Measurements from ENCODE around the gene ACOT7. TPM values are rescaled to one million over a fixed set of nuclear protein-coding genes. Genes with fewer than 3 reads are reported as not detected.
A peak's percentile ranks its signal among the peaks of the same experiment; 100 is the strongest.

The ACOT7 gene
- total RNA-seq, 1 experiment from 2014 or later = 151 TPM

DNA sequence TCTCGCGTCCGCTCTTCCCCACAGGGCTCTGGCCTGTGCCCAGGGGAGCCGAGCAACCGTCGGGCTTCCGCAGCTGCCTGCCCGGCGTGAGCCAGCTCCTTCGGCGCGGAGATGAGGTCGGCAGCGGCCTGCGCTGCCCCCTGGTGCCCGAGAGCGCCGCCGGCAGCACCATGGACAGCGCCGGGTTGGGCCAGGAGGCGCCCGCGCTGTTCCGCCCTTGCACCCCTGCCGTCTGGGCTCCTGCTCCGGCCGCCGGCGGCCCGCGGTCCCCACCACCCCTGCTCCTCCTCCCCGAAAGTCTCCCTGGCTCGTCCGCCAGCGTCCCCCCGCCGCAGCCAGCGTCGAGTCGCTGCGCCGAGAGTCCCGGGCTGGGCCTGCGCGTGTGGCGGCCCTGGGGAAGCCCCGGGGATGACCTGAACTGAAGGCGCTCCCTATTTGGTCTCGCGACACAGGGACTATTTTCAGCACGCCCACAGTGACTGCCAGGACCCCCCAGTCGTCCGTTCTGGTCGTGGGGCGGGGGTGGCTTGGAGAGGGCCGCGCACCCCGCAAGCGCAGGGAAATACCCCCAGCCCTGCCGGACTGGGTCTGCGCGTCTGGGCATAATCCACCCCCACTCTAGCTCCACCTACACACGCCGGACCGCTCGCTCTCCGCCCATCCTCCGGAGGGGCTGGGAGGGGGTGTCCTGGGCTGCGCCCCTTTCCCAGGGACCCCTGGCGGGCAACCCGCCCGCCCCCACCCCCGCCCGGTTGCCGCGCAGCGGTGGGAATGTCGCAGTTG, 148.3 kb downstream of the ACOT7 start (continued):
- TF ChIP-seq, protein P1, sequence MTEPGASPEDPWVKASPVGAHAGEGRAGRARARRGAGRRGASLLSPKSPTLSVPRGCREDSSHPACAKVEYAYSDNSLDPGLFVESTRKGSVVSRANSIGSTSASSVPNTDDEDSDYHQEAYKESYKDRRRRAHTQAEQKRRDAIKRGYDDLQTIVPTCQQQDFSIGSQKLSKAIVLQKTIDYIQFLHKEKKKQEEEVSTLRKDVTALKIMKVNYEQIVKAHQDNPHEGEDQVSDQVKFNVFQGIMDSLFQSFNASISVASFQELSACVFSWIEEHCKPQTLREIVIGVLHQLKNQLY (CRISPR knock-in tag; IDR thresholded peaks at IDR 0.05) = peak; percentile 97
- TF ChIP-seq, protein P2, sequence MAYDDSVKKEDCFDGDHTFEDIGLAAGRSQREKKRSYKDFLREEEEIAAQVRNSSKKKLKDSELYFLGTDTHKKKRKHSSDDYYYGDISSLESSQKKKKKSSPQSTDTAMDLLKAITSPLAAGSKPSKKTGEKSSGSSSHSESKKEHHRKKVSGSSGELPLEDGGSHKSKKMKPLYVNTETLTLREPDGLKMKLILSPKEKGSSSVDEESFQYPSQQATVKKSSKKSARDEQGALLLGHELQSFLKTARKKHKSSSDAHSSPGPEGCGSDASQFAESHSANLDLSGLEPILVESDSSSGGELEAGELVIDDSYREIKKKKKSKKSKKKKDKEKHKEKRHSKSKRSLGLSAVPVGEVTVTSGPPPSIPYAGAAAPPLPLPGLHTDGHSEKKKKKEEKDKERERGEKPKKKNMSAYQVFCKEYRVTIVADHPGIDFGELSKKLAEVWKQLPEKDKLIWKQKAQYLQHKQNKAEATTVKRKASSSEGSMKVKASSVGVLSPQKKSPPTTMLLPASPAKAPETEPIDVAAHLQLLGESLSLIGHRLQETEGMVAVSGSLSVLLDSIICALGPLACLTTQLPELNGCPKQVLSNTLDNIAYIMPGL (CRISPR knock-in tag; IDR thresholded peaks at IDR 0.05) = peak; percentile 97
- TF ChIP-seq TEAD1 (CRISPR knock-in tag; IDR thresholded peaks at IDR 0.05) (peak; percentile 97), ZMAT4 (CRISPR knock-in tag; IDR thresholded peaks at IDR 0.05) (no peak), ZNF671 (CRISPR knock-in tag; IDR thresholded peaks at IDR 0.05) (no peak), SOX15 (CRISPR knock-in tag; IDR thresholded peaks at IDR 0.05) (no peak), ZNF232 (CRISPR knock-in tag; IDR thresholded peaks at IDR 0.05) (peak; percentile 94), OVOL2 (CRISPR knock-in tag; IDR thresholded peaks at IDR 0.05; ENCODE audit: borderline replicate concordance) (no peak), ZNF416 (CRISPR knock-in tag; IDR thresholded peaks at IDR 0.05) (no peak), FOXP4 (CRISPR knock-in tag; IDR thresholded peaks at IDR 0.05) (peak; percentile 99), MXD4 (CRISPR knock-in tag; IDR thresholded peaks at IDR 0.05; ENCODE audit: borderline replicate concordance) (no peak)
- TF ChIP-seq, protein P3, sequence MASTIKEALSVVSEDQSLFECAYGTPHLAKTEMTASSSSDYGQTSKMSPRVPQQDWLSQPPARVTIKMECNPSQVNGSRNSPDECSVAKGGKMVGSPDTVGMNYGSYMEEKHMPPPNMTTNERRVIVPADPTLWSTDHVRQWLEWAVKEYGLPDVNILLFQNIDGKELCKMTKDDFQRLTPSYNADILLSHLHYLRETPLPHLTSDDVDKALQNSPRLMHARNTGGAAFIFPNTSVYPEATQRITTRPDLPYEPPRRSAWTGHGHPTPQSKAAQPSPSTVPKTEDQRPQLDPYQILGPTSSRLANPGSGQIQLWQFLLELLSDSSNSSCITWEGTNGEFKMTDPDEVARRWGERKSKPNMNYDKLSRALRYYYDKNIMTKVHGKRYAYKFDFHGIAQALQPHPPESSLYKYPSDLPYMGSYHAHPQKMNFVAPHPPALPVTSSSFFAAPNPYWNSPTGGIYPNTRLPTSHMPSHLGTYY (CRISPR knock-in tag; IDR thresholded peaks at IDR 0.05) = no peak

GRCh38 chr1:6244401-6245049, 149.0 kb downstream of the ACOT7 start:
- TF ChIP-seq IRF1 (CRISPR knock-in tag; IDR thresholded peaks at IDR 0.05) (0 out of 2 replicates have a peak, but pooled peaks have one; percentile 6), ZNF281 (CRISPR knock-in tag; IDR thresholded peaks at IDR 0.05) (no peak)
- no peaks in the 10 kb centered on the region for H3K9me3 Mint-ChIP-seq
- DNase-seq (ENCODE audit: low spot score) = no peak
- POLR2A ChIA-PET = interaction anchor here (0.6 to 1.1 kb wide), 4 partner anchors 10 to 176 kb away, joined by 3 read pairs; partner anchors contain the start of gene HES2
- ATAC-seq = no peak
- peaks cover 33% of the 10 kb centered on the region for H3K27me3 Mint-ChIP-seq (ENCODE audit: low read depth)
- peak overlapping the region; percentile 77 for H3K4me3 Mint-ChIP-seq
- H3K36me3 Mint-ChIP-seq = no peaks in the 10 kb centered on the region
- H3K4me1 Mint-ChIP-seq = peaks cover 39% of the 10 kb centered on the region
- no peak overlapping the region for H3K27ac Mint-ChIP-seq
- CTCF ChIA-PET = interaction anchor here (0.6 to 21.4 kb wide), 24 partner anchors 9 to 276 kb away, joined by 3 to 489 read pairs (median 7); partner anchors contain the start of genes ESPN, GPR153, HES2 and ICMT
